ENCODE measurements around the gene LRBA. TPM values are rescaled to one million over a fixed set of nuclear protein-coding genes. Genes with fewer than 3 reads are reported as not detected.

The LRBA gene
- total RNA-seq, 1 donor from 2014 or later = 39.9 TPM

DNA sequence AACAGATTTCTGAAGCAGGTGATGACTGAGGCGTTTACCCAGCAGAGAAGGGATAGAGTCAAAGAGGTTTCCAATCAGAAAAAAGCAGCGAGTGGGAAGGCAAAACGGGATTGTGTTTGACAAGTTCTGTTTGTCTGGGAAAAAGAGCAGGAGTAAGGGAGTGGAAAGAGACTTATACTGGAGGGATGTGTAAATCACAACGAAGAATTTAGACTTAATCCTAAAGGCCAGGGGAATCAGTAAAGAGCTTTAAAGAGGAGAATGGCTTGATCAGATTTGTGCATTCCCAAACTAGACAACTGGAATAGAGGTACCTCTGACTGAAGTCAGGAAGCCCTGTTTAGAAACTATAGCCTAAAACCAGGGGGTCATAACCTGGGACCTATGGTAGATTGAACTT lies 31.5 kb upstream of the LRBA start:
- Histone ChIP-seq H3K4me1 (no peaks in the 10 kb centered on the region), H3K36me3 (no peaks in the 10 kb centered on the region), H3K4me3 (no peak overlapping the region), H3K9me3 (no peaks in the 10 kb centered on the region), H3K27ac (no peak overlapping the region), H3K27me3 (no peaks in the 10 kb centered on the region)
- DNase-seq (no peak), ATAC-seq (no peak)
- intact Hi-C loops (cut with DNase I) = no loop called here
- TF ChIP-seq, protein P1, sequence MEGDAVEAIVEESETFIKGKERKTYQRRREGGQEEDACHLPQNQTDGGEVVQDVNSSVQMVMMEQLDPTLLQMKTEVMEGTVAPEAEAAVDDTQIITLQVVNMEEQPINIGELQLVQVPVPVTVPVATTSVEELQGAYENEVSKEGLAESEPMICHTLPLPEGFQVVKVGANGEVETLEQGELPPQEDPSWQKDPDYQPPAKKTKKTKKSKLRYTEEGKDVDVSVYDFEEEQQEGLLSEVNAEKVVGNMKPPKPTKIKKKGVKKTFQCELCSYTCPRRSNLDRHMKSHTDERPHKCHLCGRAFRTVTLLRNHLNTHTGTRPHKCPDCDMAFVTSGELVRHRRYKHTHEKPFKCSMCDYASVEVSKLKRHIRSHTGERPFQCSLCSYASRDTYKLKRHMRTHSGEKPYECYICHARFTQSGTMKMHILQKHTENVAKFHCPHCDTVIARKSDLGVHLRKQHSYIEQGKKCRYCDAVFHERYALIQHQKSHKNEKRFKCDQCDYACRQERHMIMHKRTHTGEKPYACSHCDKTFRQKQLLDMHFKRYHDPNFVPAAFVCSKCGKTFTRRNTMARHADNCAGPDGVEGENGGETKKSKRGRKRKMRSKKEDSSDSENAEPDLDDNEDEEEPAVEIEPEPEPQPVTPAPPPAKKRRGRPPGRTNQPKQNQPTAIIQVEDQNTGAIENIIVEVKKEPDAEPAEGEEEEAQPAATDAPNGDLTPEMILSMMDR (IDR thresholded peaks at IDR 0.05) = no peak

DNA sequence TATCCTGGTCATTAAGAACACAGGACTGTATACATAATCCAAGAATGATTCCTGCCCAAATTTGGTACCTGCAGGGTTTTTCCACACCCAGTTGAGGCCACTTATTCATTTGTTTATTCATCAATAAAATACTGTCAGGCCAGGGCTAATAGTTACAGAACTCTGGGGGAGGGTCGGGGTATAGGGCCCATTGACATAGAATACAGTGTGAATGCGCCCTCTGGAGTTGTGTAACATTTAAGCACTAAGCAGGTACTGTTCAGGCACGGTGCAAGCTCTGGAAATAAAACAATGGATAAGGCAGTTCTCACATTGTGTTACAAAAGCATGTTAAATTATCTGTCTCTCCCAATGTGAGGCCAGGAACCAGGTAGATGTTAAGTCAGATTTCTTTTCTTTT lies 30.8 kb upstream of the LRBA start:
- Histone ChIP-seq H3K36me3 (no peaks in the 10 kb centered on the region), H3K9me3 (no peaks in the 10 kb centered on the region), H3K27me3 (no peaks in the 10 kb centered on the region), H3K4me3 (no peak overlapping the region), H3K27ac (no peak overlapping the region), H3K4me1 (no peaks in the 10 kb centered on the region)
- TF ChIP-seq, protein P1 (IDR thresholded peaks at IDR 0.05) = no peak
- intact Hi-C loops (cut with DNase I) = no loop called here
- DNase-seq (no peak), ATAC-seq (peak; percentile 52)

DNA sequence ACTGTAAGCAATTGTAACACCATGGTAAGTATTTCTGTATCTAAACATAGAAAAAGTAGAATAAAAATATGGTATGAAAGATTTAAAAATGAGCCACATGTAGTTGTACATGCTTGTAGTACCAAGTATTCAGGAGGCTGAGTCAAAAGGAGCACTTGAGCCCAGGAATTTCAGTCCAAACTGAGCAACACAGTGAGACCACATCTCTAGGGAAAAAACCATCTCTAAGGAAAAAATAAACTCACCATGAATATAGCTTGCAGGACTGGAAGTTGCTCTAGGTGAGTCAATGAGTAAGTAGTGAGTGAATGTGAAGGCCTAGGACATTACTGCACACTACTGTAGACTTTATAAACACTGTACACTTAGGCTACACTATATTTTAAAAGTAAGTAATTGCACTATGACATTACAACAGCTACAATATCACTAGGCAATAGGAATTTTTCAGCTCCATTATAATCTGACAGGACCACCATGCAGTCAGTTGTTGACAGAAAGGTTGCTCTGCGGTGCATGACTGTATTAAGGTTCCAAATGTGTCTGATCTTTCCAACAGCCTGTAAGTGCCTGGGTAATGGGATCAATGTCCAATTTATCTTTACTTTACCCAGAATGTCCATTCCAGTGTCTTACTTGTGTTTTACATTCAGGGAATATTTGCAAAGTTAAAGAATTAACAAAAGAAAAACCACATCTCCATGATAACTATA lies 28.9 kb upstream of the LRBA start:
- Histone ChIP-seq H3K27ac (no peak overlapping the region), H3K4me3 (no peak overlapping the region), H3K9me3 (no peaks in the 10 kb centered on the region), H3K36me3 (no peaks in the 10 kb centered on the region), H3K4me1 (no peaks in the 10 kb centered on the region), H3K27me3 (no peaks in the 10 kb centered on the region)
- ATAC-seq = no peak
- no peak for DNase-seq
- intact Hi-C loops (cut with DNase I) = no loop called here
- TF ChIP-seq, protein P1 (IDR thresholded peaks at IDR 0.05) = no peak

DNA sequence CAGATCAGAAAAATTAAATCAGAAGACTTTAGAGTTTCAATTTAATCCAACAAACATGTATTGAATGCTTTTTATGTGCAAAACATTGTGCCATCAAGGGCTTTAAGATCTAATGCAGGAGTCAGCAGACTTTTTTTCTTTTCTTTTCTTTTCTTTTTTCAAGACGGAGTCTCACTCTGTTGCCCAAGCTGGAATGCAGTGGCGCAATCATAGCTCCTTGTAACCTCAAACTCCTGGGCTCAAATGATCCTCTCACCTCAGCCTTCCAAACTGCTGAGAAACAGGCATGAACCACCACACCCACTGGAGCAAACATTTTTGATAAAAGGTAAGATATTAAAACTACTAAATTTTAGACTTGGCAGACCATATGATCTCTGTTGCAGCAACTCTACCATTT lies 24.6 kb upstream of the LRBA start:
- H3K36me3 ChIP-seq = no peaks in the 10 kb centered on the region
- no peak overlapping the region for H3K4me3 ChIP-seq
- no peaks in the 10 kb centered on the region for H3K9me3 ChIP-seq
- H3K4me1 ChIP-seq = no peaks in the 10 kb centered on the region
- intact Hi-C loops (cut with DNase I) = no loop called here
- DNase-seq (no peak), ATAC-seq (no peak)
- no peak overlapping the region for H3K27ac ChIP-seq
- TF ChIP-seq, protein P1 (IDR thresholded peaks at IDR 0.05) = no peak
- H3K27me3 ChIP-seq = no peaks in the 10 kb centered on the region

DNA sequence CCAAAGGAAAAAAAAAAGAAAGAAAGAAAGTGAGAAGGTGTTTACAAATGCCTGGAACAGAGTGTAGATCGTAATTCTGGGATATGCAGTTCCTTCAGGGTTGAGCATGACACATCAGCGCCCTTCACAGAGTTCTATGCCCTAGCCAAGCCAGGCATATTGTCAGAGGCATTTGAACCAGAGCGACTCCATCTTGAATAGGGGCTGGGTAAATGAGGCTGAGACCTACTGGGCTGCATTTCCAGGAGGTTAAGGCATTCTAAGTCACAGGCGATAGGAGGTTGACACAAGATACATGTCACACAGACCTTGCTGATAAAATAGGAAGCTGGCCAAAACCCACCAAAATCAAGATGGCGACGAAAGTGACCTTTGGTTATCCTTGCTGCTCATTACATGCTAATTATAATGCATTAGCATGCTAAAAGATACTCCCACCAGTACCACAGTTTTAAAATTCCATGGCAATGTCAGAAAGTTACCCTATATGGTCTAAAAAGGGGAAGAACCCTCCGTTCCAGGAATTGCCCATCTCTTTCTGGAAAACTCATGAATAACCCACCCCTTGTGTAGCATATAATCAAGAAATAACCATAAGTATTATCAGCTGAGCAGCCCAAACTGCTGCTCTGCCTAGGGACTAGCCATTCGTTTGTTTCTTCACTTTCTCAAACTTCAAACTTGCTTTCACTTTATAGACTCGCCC lies 23.5 kb upstream of the LRBA start:
- ATAC-seq = no peak
- Histone ChIP-seq H3K27me3 (no peaks in the 10 kb centered on the region), H3K4me1 (no peaks in the 10 kb centered on the region), H3K36me3 (no peaks in the 10 kb centered on the region), H3K4me3 (no peak overlapping the region), H3K9me3 (no peaks in the 10 kb centered on the region), H3K27ac (no peak overlapping the region)
- intact Hi-C loops (cut with DNase I) = no loop called here
- DNase-seq = no peak
- TF ChIP-seq, protein P1 (IDR thresholded peaks at IDR 0.05) = no peak
